HG02981 (cell line): ENCODE measurements around the gene COA8.

ENCODE experiments used
- ATAC-seq: cut with Tn5 transposase; IDR thresholded peaks from one replicate; pipeline ENCODE4 v1.9.1; 2021; ENCODE audit warnings: mild to moderate bottlenecking, moderate library complexity; ENCODE audit not compliant: unreplicated experiment

The COA8 gene

DNA sequence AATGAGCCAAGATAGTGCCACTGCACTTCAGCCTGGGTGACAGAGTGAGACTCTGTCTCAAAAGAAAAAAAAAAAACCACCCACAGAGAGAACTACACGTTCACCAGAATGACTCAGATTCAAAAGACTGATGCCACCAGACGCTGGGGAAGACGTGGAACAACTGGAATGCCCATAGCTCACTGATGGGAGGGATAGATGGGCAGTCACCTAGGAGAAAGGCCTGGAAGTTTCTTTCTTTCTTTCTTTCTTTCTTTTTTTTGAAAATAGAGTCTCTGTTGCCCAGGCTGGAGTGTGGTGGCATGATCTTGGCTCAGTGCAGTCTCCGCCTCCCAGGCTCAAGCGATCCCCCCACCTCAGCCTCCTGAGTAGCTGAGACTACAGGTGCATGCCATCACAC lies 56.3 kb downstream of the COA8 start:
- ATAC-seq: no peak

DNA sequence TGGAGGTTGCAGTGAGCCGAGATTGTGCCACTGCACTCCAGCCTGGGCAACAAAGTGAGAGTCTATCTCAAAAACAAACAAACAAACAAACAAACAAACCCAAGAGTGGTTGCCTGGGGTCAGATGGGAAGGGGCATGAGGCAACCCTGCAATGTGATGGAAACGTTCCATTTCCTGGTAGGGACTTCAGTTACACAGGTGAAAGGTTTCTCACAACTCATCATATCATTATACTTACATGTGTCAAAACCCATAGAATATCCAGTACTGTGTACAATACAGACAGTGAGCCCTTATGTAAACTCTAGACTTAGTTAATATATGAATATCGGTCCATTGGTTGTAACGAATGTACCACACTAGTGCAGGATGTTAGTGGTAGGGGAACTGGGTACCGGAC lies 59.1 kb downstream of the COA8 start:
- no peak for ATAC-seq

DNA sequence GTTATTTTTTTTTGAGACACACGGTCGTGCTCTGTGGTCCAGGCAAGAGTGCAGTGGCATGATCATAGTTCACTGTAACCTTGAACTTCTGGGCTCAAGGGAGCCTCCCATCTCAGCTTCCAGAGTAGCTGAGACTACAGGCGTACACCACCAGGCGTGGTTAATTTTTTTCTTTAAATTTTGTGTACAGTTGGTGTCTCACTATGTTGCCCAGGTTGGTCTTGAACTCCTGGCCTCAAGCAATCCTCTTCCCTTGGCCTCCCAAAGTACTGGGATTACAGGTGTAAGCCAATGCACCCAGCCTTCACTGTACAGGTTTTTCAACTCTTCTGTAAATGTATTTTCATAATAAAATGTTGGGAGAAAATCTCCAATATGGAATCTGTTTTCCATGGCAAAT lies 60.5 kb downstream of the COA8 start:
- ATAC-seq: no peak

DNA sequence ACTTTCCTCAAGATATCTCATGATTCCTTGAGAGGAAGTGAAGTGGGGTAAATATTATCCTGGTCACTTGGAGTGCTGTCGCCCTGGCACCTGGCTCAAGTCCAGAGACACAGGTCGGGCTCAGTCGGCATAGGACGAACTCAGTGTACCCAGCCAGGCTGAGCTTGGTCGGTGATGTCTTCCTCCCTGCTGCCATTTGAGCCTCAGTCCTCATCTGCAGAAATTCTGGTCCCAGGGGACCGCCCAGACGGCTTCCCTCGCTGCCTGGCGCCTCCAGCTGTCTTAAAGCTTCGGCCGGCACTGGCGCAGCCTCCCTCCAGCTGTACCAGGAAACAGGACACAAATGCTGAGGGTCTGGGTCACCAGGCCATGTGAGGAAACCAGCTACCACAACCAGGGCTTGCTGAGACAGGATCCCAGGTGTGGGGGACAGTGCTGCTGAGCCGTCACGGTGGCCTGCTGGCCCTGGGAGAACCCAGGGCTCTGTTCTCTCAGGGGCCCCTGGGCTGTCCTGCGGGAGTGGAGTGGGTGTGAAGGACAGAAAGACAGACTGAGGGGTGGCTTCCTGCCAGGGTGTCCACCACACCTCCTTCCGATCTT lies 61.2 kb downstream of the COA8 start:
- no peak for ATAC-seq

DNA sequence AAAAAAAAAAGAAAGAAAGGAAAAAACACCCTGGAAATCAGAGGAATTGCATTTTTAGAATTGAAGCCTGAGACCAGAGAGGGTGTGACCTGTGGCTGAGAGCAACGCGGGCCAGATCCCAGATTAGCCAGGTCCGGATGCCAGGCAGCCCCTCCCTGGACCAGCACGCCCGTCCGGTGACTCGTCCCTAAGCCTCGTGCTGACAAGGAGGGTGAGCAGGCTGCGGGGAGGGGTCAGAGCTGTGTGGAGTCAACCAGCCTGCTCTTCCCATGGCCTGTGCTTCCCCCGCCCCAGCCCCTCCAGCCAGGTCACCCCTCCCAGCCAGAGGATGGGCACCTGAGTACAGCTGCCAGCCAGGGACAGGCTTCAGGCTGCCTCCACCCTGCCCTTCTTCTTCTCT lies 62.1 kb downstream of the COA8 start:
- ATAC-seq: no peak

DNA sequence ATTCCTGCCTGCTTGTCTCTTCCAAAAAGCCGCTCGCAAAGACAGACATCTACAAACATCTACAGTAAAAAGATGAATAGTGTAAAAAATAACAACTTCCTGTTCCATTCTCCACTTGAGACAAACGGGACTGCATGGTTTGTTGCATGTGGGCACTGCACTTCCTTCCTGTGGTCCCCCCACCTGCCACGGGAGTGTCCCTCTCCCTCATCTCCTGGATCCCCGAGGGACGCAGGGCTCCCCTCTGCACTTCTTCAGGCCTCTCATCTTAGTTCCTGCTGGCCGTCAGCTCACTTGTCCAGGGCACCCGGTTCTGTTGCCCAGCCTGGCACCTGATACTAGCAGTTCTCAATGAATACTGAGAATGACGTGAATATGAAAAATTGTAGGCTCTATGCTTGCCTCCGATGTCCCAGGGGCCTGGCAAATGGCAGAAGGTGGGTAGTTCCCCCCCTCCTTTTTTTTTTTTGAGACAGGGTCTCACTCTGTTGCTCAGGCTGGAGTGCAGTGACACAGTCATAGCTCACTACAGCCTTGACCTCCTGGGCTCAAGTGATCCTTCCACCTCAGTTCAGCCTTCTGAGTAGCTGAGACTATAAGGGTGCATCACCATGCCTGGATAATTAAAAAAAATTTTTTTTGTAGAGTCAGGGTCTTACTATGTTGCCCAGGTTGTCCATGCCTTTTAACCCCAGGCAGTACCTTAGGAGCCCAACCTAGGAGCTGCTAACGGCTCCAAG lies 62.8 kb downstream of the COA8 start:
- ATAC-seq: no peak

DNA sequence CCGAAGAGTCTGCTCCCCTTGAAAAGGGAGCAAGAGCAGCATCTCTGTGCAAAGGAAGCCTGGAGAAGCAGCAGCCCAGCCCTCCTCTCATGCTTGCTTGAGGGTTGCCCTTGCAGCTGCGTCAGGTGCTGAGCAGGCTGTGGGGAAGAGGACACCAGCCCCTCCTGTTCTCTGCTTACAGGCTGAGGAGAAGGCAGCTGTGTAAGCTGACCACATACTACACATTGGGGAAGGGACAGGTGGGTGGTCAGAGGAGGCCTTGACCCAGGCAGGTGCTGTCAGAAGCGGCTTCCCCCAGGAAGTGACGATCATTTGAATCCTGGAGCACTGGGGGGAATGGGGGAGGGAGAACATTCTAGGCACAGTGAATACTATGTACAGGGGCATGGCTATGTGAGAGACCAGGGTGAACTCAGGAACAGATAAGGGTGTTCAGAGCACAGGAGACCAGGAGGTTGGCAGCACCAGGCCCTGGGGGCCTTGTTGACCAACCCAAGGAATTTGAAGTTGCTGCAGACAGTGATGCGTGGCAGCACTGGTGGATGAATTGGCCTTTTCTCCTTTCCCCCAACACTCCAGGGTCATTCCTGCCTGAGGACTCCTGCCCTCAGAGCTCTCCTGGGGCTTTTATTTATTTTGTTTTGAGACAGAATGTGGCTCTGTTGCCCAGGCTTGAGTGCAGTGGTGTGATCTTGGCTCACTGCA lies 63.5 kb downstream of the COA8 start:
- no peak for ATAC-seq

DNA sequence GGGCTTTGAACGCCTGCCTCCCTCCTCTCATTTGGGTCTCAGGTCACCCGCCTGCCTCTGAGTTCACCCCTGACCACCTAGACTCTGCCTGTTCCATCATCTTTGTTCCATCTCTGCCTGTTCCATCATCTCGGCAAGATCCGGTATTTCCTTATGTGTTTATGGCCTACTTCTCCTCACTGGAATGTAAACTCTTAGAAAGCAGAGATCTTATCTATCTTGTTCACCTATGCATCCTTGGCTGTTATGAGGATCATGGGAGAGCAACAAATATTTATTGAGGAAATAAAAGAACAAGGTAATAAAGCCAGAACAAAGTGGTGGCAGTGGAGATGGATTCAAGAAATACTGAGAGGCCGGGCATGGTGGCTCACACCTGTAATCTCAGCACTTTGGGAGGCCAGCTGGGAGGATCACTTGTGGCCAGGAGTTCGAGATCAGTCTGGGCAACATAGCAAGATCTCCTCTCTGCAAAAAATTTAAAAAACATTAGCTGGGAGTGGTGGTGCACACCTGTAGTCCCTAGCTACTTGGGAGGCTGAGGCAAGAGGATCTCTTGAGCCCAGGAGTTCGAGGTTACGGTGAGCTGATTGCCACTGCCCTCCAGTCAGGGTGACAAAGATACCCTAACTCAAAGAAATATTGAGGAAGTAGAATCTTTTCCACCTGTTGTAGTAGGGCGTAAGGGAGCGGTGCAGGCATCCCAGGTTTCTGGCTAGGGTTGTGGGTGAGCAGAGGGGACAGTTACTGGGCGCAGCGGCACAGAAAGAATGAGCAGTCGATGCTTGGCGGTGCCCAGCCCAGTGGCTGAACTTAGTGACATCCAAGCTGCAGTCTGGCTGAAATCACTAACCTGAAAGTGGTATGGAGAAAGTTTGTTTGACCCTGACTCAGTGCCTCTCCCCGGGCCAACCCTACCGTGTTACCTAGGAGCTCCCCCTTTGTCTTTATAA lies 64.6 kb downstream of the COA8 start:
- no peak for ATAC-seq

DNA sequence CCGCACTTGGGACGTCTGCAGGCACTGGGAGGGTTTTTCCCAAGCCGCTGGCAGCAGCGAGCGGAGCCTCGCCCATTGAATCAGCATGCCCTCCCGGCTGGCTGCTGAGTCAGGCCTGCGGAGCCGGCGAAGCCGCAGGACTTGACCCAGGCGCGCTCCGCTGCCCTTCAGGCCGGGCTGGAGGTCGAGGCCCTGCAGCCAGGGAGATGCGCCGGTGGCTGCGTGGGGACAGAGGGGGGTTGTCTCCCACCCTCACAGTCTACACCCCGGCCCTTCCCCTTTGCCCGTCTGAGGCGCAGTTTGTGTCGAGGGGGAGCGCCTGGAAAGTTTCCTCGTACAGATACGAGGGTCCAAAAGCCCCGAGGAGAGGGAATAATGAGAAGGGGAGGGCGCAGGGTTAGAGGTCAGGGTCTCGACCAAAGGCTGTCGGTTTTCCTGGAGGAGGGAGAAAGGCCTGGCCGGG lies 65.5 kb downstream of the COA8 start:
- no peak for ATAC-seq

DNA sequence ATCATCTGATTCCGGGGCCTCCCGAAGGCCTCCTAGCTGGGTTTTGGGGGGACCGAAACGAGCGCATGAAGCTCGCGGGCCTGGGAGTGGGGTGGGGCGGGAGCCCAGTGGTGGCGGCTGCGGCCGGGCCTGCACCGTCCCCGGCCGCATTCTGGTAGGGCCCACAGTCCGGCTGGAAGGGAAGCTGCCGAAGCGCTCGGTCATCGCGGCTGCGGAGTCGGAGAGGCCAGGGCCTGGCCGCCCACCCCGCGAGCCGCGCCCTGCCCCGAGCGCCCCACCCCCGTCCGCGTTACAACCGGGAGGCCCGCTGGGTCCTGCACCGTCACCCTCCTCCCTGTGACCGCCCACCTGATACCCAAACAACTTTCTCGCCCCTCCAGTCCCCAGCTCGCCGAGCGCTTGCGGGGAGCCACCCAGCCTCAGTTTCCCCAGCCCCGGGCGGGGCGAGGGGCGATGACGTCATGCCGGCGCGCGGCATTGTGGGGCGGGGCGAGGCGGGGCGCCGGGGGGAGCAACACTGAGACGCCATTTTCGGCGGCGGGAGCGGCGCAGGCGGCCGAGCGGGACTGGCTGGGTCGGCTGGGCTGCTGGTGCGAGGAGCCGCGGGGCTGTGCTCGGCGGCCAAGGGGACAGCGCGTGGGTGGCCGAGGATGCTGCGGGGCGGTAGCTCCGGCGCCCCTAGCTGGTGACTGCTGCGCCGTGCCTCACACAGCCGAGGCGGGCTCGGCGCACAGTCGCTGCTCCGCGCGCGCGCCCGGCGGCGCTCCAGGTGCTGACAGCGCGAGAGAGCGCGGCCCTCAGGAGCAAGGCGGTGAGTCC lies 66.1 kb downstream of the COA8 start, which contains the start of gene KLC1:
Gene KLC1 (plus strand): TSS at position 528 of the 819 bp plus-strand sequence. CDS start 25,354 bp downstream, outside the sequence.
- no peak for ATAC-seq

DNA sequence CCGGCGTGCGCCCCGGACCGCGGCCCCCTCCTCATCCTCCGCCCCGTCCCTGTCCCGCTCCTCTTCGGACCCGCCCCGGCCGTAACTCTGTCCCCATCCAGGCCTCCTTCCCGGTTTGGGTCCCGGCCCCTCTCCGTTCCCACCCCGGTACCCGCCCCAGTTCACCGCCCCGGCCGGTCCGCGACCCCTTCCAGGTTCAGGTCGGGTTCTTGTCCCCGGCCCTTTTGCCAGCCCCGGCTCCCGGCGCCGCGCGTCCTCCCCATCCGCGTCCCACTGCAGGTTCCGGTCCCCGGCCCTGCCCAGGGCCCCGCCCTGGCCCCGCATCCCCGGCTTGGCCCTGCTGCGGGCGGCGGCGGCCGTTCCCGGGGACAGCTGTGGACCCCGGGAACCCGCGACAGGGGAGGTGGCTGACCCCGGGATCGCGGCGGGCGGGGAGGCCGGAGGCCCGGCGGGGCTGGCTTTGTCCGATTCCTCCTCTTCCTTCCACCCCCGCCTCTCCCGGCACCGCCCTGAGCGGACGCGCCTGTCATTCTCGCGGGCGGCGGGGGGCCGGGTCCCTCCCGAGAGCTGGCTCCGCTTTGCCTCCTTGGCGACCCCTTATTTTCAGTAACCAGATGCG lies 66.9 kb downstream of the COA8 start:
- no peak for ATAC-seq

DNA sequence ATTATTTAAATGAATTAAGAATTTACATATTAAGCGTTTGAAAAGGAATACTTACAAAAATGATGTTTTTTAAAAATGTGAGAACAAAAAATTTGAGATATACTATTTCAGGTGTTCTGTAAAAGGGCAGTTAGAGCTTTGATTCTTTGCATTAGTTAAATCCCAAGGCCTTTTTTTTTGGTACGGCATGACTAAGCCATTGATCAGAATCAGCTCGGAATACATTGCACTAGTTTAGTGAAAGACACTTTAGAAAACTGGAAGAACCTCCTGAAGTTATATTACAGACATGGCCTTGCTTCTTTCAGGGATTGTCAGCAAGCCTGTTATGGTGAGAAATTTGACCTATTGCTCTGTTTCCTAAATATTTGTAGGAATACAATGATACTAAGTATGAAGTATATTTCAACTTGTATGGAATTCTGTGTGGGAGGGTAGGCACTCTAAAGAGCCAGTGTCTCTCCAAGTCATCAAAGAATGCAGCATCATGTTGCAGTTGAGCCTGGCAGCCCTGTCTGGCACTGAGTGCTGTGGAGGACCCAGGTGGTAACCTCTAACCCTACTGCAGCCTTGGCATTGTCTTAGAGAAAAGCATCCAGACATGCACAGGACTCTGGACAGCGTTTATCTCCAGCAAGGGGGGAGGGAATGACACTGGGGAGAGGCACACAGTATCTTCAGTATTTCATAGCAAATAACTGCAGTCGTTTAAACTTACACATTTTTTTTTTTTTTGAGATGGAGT lies 67.8 kb downstream of the COA8 start:
- ATAC-seq: no peak

DNA sequence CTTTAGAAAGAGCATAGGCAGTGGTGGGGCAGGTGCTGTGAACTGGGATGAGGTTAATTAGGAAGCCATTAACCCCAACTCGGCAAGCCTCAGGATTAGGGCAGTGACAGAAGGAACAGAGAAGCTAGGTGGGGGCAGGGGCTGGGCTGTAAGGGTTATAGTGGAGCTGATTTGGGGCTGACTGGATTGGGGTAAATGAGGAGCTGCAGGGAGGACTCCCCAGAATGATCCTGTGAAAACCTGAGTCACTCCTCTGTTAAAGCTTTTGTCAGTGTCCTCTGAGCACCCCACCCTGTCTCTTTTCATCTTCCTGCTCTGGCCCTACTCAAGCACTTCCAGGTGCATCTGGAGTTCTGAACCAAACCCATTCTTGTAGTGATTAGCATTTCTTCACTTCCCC lies 70.6 kb downstream of the COA8 start:
- no peak for ATAC-seq

DNA sequence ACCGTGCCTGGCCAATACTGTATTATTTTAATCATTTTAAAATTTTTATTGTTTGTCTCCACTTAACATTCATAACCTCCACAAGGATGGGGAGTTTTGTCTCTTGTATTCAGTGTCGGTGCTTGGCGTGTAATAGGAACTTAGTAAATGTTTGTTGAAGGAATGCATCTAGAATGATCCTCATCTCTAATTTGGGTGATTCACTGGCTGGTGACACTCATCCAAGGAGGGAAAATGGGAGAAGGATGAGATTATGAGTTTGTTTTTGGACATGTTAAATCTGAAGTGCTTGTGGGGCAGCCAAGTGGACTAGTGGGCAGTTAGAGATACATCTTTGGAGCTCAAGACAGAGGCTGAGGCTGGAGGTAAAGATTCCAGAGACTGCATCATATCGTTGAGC lies 71.4 kb downstream of the COA8 start:
- ATAC-seq: no peak

DNA sequence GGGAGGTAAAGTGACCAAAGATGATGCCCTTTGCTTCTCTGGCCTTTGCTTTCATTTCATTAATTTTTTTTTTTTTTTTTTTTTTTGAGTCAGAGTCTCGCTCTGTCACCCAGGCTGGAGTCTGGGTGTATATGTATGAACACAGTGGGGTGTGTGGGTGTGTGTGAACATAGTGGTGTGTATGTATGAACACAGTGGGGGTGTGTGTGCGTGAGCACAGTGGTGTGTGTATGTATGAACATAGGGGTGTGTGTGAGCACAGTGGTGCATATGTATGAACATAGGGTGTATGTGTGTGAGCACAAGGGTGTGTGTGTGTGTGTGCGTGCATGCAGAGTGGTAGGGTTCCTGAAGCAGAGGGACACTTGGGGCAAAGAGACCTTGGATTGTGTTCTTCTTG lies 75.8 kb downstream of the COA8 start:
- no peak for ATAC-seq
